ENCODE data around the gene PTPRN2.
"Not testable (repeated sequence)": the region's sequence is repeated elsewhere in the genome, so short reads cannot be mapped to it uniquely, and the experiment has no call there.

Gene PTPRN2

DNA sequence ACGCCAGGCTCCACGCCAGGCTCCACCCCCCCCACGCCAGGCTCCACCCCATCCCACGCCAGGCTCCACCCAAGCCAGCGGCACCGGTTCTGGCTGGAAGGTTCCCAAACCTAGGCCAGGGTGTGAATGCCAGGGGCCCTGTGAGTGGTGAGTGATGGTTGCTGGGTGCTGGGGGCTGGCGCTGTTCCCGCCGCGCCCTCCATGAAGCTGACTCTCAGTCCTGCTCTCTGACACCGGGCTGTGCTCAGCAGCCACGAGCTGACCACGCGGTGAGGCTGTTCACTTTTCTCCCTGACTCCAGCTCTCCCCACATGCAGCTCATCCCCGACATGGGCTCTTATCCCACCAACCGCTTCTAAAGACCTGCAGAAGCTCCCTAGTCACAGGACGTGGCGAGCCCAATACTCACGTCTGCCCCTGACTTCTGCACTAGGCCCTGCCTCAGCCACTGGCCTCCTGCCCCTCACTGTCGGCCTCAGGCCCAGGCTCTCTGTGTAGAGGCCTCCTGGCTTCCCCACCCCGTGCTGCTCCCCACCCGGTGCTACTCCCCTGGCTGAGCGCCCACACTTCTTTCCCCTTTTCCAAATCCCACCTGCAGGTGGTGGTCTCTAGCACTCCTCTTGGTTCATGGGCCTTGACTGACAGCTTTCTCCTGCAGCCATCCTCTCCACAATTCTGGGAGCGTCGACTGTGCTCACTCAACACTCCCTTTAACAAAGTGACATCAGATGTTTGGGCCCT is 603.0 kb downstream of the PTPRN2 start:
- H3K4ac ChIP-seq (ENCODE audit: low read depth, low read length), result no peak overlapping the region
- no peaks in the 10 kb centered on the region for H3K27me3 ChIP-seq (ENCODE audit: insufficient read depth, low read length, poor library complexity)
- no peak overlapping the region for H3K9ac ChIP-seq (ENCODE audit: low read length)
- no peak overlapping the region for H3K4me2 ChIP-seq (ENCODE audit: low read length)
- H2BK15ac ChIP-seq (replicated peaks; ENCODE audit: low read depth), result no peak overlapping the region
- H2BK5ac ChIP-seq (ENCODE audit: low read length), result no peak overlapping the region
- no peak overlapping the region for H3K4me3 ChIP-seq (ENCODE audit: low read length)
- no peaks in the 10 kb centered on the region for H3K36me3 ChIP-seq (ENCODE audit: control insufficient read depth, insufficient read depth, low read length)
- no CpG with 5 or more reads among the region's 25 CpGs for WGBS (ENCODE audit: extremely low coverage, insufficient coverage, low lambda C conversion rate)
- DNase-seq, result no peak
- H3K56ac ChIP-seq (ENCODE audit: low read length), result no peak overlapping the region
- H3K79me2 ChIP-seq (ENCODE audit: control insufficient read depth, insufficient read depth, low read length), result no peaks in the 10 kb centered on the region
- no peak overlapping the region for H2AK5ac ChIP-seq (ENCODE audit: low read length)
- no peak overlapping the region for H3K23ac ChIP-seq (ENCODE audit: low read length)
- no peaks in the 10 kb centered on the region for H3K4me1 ChIP-seq (ENCODE audit: control insufficient read depth, low read depth, low read length)
- H3K79me1 ChIP-seq (ENCODE audit: low read length), result no peaks in the 10 kb centered on the region
- H4K5ac ChIP-seq (ENCODE audit: low read length), result no peak overlapping the region
- H3K27ac ChIP-seq (ENCODE audit: low read depth, low read length), result no peak overlapping the region
- no peak overlapping the region for H3K18ac ChIP-seq (ENCODE audit: low read length)
- H4K8ac ChIP-seq (ENCODE audit: low read depth, low read length), result no peak overlapping the region
- H2BK120ac ChIP-seq (ENCODE audit: low read depth, low read length), result no peak overlapping the region

DNA sequence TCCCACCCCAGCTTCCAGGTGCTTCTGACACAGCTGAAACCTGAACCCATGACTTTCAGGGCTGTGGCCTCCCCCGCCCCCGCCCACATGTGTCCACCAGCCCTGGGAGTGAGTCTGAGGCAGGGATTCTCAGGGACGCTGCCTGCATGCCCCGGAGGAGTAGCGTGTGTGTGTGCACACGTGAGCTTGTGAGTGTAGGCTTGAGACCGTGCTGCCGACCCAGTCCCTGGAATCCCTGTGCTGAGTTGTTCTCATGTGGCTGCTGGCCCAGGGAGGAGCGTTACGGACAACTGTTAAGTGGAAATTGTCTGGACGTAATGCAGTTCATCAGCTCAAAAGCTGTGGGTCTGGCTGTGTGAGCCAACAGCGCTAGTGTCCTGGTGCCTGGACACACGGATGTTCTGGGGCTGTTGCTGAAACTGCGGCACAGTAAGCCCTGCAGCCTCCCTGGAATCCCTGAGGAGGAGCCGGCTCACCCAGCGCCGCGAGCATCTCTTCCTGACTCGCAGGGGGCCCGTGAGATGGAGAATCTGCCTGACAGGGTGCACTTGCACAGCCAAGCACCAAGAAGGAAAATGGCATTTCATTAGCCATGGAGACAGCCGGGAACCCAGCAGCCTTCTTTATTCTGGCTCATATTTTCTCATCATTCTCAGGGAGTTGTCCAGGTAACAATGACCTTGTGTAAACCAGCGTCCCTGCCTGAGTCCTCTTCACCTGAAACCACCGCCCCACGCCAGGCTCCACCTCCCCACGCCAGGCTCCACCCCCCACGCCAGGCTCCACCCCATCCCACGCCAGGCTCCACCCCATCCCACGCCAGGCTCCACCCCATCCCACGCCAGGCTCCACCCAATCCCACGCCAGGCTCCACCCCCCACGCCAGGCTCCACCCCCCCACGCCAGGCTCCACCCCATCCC is 603.9 kb downstream of the PTPRN2 start:
- no peak overlapping the region for H3K18ac ChIP-seq (ENCODE audit: low read length)
- DNase-seq, result no peak
- H3K4me1 ChIP-seq (ENCODE audit: control insufficient read depth, low read depth, low read length), result no peaks in the 10 kb centered on the region
- no peak overlapping the region for H3K27ac ChIP-seq (ENCODE audit: low read depth, low read length)
- H3K79me1 ChIP-seq (ENCODE audit: low read length), result no peaks in the 10 kb centered on the region
- no peaks in the 10 kb centered on the region for H3K27me3 ChIP-seq (ENCODE audit: insufficient read depth, low read length, poor library complexity)
- H2BK15ac ChIP-seq (replicated peaks; ENCODE audit: low read depth), result no peak overlapping the region
- no peak overlapping the region for H3K9ac ChIP-seq (ENCODE audit: low read length)
- no peak overlapping the region for H3K4me2 ChIP-seq (ENCODE audit: low read length)
- WGBS (ENCODE audit: extremely low coverage, insufficient coverage, low lambda C conversion rate), result no CpG with 5 or more reads among the region's 32 CpGs
- no peak overlapping the region for H2BK5ac ChIP-seq (ENCODE audit: low read length)
- H3K4me3 ChIP-seq (ENCODE audit: low read length), result no peak overlapping the region
- H3K36me3 ChIP-seq (ENCODE audit: control insufficient read depth, insufficient read depth, low read length), result no peaks in the 10 kb centered on the region
- H2AK5ac ChIP-seq (ENCODE audit: low read length), result no peak overlapping the region
- H4K5ac ChIP-seq (ENCODE audit: low read length), result no peak overlapping the region
- no peaks in the 10 kb centered on the region for H3K79me2 ChIP-seq (ENCODE audit: control insufficient read depth, insufficient read depth, low read length)
- no peak overlapping the region for H3K4ac ChIP-seq (ENCODE audit: low read depth, low read length)
- H3K23ac ChIP-seq (ENCODE audit: low read length), result no peak overlapping the region
- H4K8ac ChIP-seq (ENCODE audit: low read depth, low read length), result no peak overlapping the region
- no peak overlapping the region for H3K56ac ChIP-seq (ENCODE audit: low read length)
- no peak overlapping the region for H2BK120ac ChIP-seq (ENCODE audit: low read depth, low read length)

GRCh38 chr7:157981778-157982177 is 605.8 kb downstream of the PTPRN2 start:
- Histone ChIP-seq H3K4me2 (ENCODE audit: low read length) (no peak overlapping the region), H2BK15ac (replicated peaks; ENCODE audit: low read depth) (no peak overlapping the region), H3K4me1 (ENCODE audit: control insufficient read depth, low read depth, low read length) (no peaks in the 10 kb centered on the region), H3K18ac (ENCODE audit: low read length) (no peak overlapping the region), H3K9ac (ENCODE audit: low read length) (no peak overlapping the region), H3K79me2 (ENCODE audit: control insufficient read depth, insufficient read depth, low read length) (no peaks in the 10 kb centered on the region), H3K27me3 (ENCODE audit: insufficient read depth, low read length, poor library complexity) (no peaks in the 10 kb centered on the region), H3K23ac (ENCODE audit: low read length) (no peak overlapping the region), H3K56ac (ENCODE audit: low read length) (no peak overlapping the region), H4K5ac (ENCODE audit: low read length) (no peak overlapping the region), H2AK5ac (ENCODE audit: low read length) (no peak overlapping the region), H3K79me1 (ENCODE audit: low read length) (no peaks in the 10 kb centered on the region), H2BK120ac (ENCODE audit: low read depth, low read length) (no peak overlapping the region), H3K36me3 (ENCODE audit: control insufficient read depth, insufficient read depth, low read length) (no peaks in the 10 kb centered on the region), H4K8ac (ENCODE audit: low read depth, low read length) (no peak overlapping the region), H3K4ac (ENCODE audit: low read depth, low read length) (no peak overlapping the region), H2BK5ac (ENCODE audit: low read length) (no peak overlapping the region), H3K4me3 (ENCODE audit: low read length) (no peak overlapping the region), H3K27ac (ENCODE audit: low read depth, low read length) (no peak overlapping the region)
- WGBS (ENCODE audit: extremely low coverage, insufficient coverage, low lambda C conversion rate), result no CpG with 5 or more reads among the region's 5 CpGs
- no peak for DNase-seq

GRCh38 chr7:157980774-157981173 is 606.8 kb downstream of the PTPRN2 start:
- no peak overlapping the region for H3K9ac ChIP-seq (ENCODE audit: low read length)
- no CpG with 5 or more reads among the region's 9 CpGs for WGBS (ENCODE audit: extremely low coverage, insufficient coverage, low lambda C conversion rate)
- H3K79me1 ChIP-seq (ENCODE audit: low read length), result no peaks in the 10 kb centered on the region
- H3K27ac ChIP-seq (ENCODE audit: low read depth, low read length), result no peak overlapping the region
- H3K79me2 ChIP-seq (ENCODE audit: control insufficient read depth, insufficient read depth, low read length), result no peaks in the 10 kb centered on the region
- H3K27me3 ChIP-seq (ENCODE audit: insufficient read depth, low read length, poor library complexity), result no peaks in the 10 kb centered on the region
- H2BK15ac ChIP-seq (replicated peaks; ENCODE audit: low read depth), result no peak overlapping the region
- H4K8ac ChIP-seq (ENCODE audit: low read depth, low read length), result no peak overlapping the region
- H3K4me1 ChIP-seq (ENCODE audit: control insufficient read depth, low read depth, low read length), result no peaks in the 10 kb centered on the region
- H2BK120ac ChIP-seq (ENCODE audit: low read depth, low read length), result no peak overlapping the region
- H2BK5ac ChIP-seq (ENCODE audit: low read length), result no peak overlapping the region
- H4K5ac ChIP-seq (ENCODE audit: low read length), result no peak overlapping the region
- H3K23ac ChIP-seq (ENCODE audit: low read length), result no peak overlapping the region
- no peak overlapping the region for H3K4me2 ChIP-seq (ENCODE audit: low read length)
- no peak overlapping the region for H3K4ac ChIP-seq (ENCODE audit: low read depth, low read length)
- no peak overlapping the region for H3K56ac ChIP-seq (ENCODE audit: low read length)
- no peak overlapping the region for H3K4me3 ChIP-seq (ENCODE audit: low read length)
- H3K36me3 ChIP-seq (ENCODE audit: control insufficient read depth, insufficient read depth, low read length), result no peaks in the 10 kb centered on the region
- DNase-seq, result no peak
- no peak overlapping the region for H3K18ac ChIP-seq (ENCODE audit: low read length)
- no peak overlapping the region for H2AK5ac ChIP-seq (ENCODE audit: low read length)

DNA sequence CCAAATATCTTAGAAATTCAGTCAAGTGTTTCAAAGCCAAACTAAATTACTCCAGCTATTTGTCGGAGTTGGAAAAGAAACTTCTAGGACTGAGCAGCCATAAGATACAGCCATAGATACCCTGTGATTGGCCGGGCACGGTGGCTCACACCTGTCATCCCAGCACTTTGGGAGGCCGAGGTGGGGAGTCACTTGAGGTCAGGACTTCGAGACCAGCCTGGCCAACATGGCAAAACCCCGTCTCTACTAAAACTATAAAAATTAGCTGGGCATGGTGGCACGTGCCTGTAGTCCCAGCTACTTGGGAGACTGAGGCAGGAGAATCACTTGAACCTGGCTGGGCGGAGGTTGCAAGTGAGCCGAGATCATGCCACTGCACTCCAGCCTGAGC is 607.3 kb downstream of the PTPRN2 start:
- H2AK5ac ChIP-seq (ENCODE audit: low read length); H3K4me1 ChIP-seq (ENCODE audit: control insufficient read depth, low read depth, low read length); H3K18ac ChIP-seq (ENCODE audit: low read length); H3K56ac ChIP-seq (ENCODE audit: low read length); H3K23ac ChIP-seq (ENCODE audit: low read length); H3K4me3 ChIP-seq (ENCODE audit: low read length); H2BK15ac ChIP-seq (replicated peaks; ENCODE audit: low read depth); DNase-seq; H3K4ac ChIP-seq (ENCODE audit: low read depth, low read length); H3K4me2 ChIP-seq (ENCODE audit: low read length); H4K8ac ChIP-seq (ENCODE audit: low read depth, low read length); H4K5ac ChIP-seq (ENCODE audit: low read length); H2BK5ac ChIP-seq (ENCODE audit: low read length); H3K79me2 ChIP-seq (ENCODE audit: control insufficient read depth, insufficient read depth, low read length); H3K27me3 ChIP-seq (ENCODE audit: insufficient read depth, low read length, poor library complexity); H2BK120ac ChIP-seq (ENCODE audit: low read depth, low read length); H3K36me3 ChIP-seq (ENCODE audit: control insufficient read depth, insufficient read depth, low read length); H3K9ac ChIP-seq (ENCODE audit: low read length); H3K27ac ChIP-seq (ENCODE audit: low read depth, low read length); H3K79me1 ChIP-seq (ENCODE audit: low read length): not testable (repeated sequence)
- no CpG with 5 or more reads among the region's 9 CpGs for WGBS (ENCODE audit: extremely low coverage, insufficient coverage, low lambda C conversion rate)
